GM10266 (cell line): Measurements from ENCODE around the gene IL1RAPL2.

ENCODE experiments used
- DNase-seq: peaks from one replicate; pipeline ENCODE4 v3.0.0; 2012; ENCODE audit errors: extremely low spot score
- CTCF ChIP-seq: IDR thresholded peaks from 2 replicates; pipeline ENCODE4 v1.5.1; 2012; ENCODE audit warnings: mild to moderate bottlenecking, low read depth; ENCODE audit not compliant: control insufficient read depth, insufficient read depth; ENCODE audit errors: missing control alignments

The IL1RAPL2 gene

GRCh38 chrX:105241056-105241455 lies 675.1 kb downstream of the IL1RAPL2 start:
- DNase-seq, result no peak

GRCh38 chrX:105260291-105261043 lies 694.5 kb downstream of the IL1RAPL2 start:
- TF ChIP-seq CTCF, result no peak
- no peak for DNase-seq

More at GRCh38 chrX:105241056-105241455, 675.1 kb downstream of the IL1RAPL2 start:
- no peak for TF ChIP-seq CTCF

GRCh38 chrX:105263171-105263570 lies 697.2 kb downstream of the IL1RAPL2 start:
- DNase-seq, result no peak
- TF ChIP-seq CTCF, result no peak

DNA sequence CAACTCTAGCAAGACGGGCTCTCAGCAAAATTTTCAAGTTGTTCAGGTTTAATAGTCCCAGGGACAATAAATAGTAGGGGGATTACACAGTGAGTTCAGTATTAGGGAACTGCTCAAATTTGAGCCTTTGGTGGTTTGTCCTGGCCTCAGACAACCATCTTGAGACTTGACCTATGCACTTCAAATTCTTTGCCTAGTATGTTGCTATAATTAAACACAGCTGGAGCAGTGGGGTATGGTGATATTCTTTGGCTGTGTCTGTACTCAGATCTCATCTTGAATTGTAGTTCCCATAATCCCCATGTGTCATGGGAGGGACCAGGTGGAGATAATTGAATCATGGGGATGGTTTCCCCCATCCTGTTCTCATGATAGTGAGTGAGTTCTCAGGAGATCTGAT lies 697.8 kb downstream of the IL1RAPL2 start:
- DNase-seq, result no peak
- TF ChIP-seq CTCF, result no peak

DNA sequence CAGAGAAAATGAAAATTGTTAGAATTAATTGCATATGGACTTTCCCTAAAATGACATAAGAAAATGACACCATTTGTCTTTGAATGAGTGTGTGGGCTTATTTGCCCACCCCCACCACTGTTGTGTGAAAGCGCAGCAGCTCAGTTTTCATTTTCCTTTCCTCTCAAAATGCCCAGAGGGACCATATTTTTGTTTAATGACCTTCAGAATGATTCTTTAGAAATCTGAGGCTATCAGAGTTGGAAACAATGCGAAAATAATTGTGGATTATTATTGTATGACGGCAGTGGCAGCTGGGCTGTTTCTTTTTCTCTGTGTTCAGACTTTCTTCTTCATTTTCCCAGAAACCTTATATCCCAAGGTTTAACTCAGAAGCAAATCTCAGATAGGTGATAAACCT lies 699.1 kb downstream of the IL1RAPL2 start:
- DNase-seq, result no peak
- TF ChIP-seq CTCF, result no peak

GRCh38 chrX:105266456-105266855 lies 700.5 kb downstream of the IL1RAPL2 start:
- TF ChIP-seq CTCF, result no peak

DNA sequence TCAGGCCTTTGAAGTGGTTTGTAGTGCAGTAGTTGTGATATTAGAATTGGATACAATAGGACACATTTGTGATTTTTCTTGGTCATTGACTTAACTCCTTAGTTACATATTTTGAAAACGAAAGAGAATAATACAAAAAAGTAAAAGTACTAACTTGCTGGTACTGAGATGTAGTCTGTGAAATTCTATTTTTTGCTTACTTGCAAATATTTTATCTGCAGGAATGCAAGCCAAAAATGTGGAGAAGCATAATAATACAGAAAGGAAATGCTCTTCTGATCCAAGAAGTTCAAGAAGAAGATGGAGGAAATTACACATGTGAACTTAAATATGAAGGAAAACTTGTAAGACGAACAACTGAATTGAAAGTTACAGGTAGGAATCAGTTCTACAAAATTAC lies 701.2 kb downstream of the IL1RAPL2 start:
- no peak for TF ChIP-seq CTCF
- DNase-seq, result no peak

More at GRCh38 chrX:105266456-105266855, 700.5 kb downstream of the IL1RAPL2 start:
- DNase-seq, result no peak
